ENCODE results near the gene PLA2G6.
A peak's percentile ranks its signal among the peaks of the same experiment; 100 is the strongest.

PLA2G6 gene

DNA sequence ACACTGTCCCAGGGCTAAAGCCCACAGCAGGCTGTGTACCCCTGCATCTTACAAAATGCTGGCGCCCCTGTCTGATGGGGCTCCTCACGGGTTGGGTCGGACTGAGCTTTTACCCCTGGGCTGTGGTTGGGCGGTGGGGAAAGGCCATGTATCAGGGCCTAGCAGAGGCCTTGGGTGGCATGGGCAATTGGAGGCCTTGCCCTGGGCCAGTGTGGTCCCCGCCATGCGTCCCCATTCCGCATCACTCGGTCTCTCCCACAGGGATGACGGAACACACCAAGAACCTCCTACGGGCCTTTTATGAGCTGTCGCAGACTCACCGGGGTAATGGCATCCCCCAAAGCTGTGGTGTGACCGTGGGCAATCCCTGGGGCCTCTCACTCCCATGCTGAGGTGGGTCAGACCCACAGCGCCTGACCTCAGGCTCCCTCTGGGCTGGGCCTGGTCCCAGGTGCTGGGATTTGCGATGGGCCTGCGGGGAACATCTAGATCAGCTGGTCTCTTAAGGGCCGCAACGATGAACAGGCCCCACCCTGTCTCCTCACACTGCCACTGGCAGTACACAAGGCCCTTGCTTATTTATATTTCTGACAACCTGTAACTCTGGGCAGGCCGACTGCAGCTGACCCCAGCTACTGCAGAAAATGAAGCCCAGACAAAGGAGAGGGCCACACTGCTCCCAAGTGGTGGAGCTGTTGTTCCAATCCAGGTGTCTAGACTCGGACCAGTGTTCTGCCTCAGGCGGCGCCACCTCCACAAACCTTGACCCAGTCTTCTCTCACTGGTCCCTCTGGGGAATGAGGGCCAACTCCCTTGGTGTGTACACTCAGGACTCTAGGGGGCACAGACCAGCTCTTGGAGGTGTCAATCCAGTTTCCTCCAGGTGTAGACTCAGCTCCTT, 110.0 kb downstream of the PLA2G6 start:
- DNase-seq (ENCODE audit: low read depth): no peak
- TF ChIP-seq, protein P1, sequence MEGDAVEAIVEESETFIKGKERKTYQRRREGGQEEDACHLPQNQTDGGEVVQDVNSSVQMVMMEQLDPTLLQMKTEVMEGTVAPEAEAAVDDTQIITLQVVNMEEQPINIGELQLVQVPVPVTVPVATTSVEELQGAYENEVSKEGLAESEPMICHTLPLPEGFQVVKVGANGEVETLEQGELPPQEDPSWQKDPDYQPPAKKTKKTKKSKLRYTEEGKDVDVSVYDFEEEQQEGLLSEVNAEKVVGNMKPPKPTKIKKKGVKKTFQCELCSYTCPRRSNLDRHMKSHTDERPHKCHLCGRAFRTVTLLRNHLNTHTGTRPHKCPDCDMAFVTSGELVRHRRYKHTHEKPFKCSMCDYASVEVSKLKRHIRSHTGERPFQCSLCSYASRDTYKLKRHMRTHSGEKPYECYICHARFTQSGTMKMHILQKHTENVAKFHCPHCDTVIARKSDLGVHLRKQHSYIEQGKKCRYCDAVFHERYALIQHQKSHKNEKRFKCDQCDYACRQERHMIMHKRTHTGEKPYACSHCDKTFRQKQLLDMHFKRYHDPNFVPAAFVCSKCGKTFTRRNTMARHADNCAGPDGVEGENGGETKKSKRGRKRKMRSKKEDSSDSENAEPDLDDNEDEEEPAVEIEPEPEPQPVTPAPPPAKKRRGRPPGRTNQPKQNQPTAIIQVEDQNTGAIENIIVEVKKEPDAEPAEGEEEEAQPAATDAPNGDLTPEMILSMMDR (IDR thresholded peaks at IDR 0.05; ENCODE audit: insufficient read depth, low read depth, low read length, missing control alignments): no peak

DNA sequence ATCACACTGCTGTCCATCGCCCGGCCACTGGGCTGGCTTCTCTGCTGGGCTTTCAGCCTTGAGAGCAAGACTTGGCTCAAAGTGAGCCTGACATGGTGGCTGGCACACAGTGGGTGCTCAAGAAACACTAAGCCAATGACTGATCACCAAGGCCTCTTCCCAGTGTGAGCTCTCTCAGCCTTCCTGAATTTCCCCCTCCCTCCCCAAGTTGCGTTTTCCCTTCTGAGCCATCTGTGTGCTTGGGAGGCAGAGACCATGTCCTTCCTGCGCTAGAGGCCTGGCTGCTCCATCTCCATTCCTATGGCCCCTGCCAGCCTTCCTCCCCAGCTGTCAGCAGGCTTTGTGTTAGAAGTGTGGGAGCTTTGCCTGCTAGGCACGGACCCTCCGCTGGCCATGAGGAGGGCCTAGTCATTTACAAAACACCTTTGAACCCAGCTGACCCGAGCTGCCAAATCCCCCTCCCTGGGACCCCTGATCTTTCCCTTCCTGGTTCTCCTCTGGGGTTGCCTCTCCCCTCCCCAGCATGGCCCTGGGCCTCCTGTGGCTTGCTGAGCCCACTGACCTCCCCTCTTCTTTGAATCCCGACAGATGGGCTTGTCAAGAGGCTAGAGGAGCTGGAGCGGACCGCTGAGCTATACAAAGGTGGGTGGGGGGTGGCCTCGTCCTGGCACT, 111.2 kb downstream of the PLA2G6 start:
- no peak for DNase-seq (ENCODE audit: low read depth)
- no peak overlapping the region for H3K4me3 ChIP-seq (ENCODE audit: low read length)
- TF ChIP-seq, protein P1 (IDR thresholded peaks at IDR 0.05; ENCODE audit: insufficient read depth, low read depth, low read length, missing control alignments): no peak

More for the DNA sequence above, 110.0 kb downstream of the PLA2G6 start:
- H3K4me3 ChIP-seq (ENCODE audit: low read length): no peak overlapping the region

DNA sequence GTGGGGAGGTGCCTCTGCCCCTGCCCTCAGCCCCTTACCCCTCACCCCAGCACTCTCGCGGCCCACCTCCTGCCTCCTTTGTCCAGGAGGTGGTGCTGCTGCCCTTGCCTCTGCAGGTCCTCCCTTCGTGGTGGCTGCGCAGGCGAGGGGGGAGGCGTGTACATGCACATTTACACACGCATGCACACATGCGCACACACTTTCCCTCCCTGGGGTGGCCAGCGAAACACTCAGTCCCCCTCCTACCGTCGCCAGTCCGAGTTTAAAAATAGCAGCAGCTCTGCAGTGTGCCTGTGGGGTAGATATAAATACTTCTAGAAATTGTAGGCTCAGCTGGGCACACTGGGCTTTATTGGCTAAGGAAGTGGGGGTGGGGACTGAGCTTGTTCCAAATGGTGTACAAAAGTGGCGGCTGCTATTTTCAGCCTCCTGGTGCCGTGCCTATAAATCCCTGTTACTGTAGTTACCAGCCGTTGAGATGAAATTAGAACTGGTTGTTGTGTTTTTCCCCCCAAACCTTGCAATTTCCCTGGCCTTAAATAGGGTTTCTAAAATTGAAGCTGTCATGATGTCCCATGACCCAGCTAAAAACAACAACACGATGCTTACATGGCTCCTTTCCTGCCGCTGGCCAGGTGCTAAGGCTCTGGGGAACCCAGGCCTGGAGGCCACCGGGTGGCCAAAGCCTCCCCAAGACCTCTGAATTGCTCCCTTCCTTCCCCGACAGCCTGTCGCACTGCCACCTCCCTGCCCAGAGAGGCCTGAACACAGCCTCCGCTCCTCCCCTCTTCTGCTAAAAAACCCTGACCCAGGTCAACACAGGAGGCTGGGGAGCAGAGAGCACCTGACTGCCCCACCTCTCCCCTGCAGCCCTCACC, 112.0 kb downstream of the PLA2G6 start:
- H3K4me3 ChIP-seq (ENCODE audit: low read length): no peak overlapping the region
- DNase-seq (ENCODE audit: low read depth): no peak
- TF ChIP-seq, protein P1 (IDR thresholded peaks at IDR 0.05; ENCODE audit: insufficient read depth, low read depth, low read length, missing control alignments): peak; percentile 24

GRCh38 chr22:38068641-38069371, 112.8 kb downstream of the PLA2G6 start:
- TF ChIP-seq, protein P1 (IDR thresholded peaks at IDR 0.05; ENCODE audit: insufficient read depth, low read depth, low read length, missing control alignments): no peak
- no peak for DNase-seq (ENCODE audit: low read depth)
- no peak overlapping the region for H3K4me3 ChIP-seq (ENCODE audit: low read length)

DNA sequence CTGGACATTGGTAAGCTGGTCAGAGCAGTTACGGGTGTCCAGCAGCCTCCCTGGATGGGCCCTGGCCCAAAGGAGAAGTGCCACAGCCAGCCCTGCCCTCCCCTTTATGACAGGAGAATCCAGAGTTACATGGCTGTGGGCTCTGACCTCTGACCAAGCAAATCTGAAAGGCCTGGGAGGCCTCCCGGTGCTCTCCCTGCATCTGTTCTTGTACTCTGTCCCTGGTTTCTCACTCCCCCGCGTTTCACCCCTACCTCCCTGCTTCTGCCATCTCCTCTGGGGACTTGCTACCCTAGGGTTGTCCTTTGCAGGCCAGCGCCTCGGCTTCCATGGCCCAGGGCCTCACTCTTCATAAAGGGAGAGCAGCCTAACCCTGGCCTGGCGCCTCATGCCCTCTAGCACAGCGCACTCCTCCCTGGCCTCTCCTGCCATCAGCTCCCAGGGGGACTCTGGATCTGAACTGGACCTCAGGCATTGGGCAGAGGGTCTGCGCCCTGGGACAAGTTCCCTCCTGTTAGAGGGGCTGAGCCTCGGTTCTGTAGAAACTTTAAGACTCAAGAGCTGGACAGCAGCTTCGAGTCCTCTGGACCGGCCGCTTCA, 113.8 kb downstream of the PLA2G6 start:
- no peak overlapping the region for H3K4me3 ChIP-seq (ENCODE audit: low read length)
- DNase-seq (ENCODE audit: low read depth): no peak
- TF ChIP-seq, protein P1 (IDR thresholded peaks at IDR 0.05; ENCODE audit: insufficient read depth, low read depth, low read length, missing control alignments): no peak

DNA sequence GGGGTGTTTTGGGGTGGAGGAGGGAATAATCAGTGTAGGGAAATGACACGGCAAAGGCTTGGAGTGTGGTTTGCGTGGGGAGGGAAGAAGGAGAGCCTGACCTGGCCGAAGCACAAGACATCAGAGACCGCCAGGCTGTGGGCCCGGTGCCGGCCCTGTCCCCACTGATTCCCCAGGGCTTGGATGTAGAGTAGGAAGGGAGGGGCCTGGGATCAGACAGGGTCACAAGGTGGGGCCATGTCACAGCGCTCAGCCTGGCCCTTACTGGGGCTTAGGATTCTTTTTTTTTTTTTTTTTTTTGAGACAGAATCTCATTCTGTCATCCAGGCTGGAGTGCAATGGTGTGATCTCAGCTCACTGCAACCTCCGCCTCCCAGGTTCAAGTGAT, 114.6 kb downstream of the PLA2G6 start:
- DNase-seq (ENCODE audit: low read depth): no peak
- H3K4me3 ChIP-seq (ENCODE audit: low read length): no peak overlapping the region
- TF ChIP-seq, protein P1 (IDR thresholded peaks at IDR 0.05; ENCODE audit: insufficient read depth, low read depth, low read length, missing control alignments): no peak

All from epithelial cell of esophagus (primary cell).